ENCODE data around the gene NPR2. TPM values are rescaled to one million over a fixed set of nuclear protein-coding genes. Genes with fewer than 3 reads are reported as not detected.

Gene NPR2
- total and polyA plus RNA-seq, 2 donors (not counting 3 experiments of a cell fraction or from before 2014, with no cell fraction given), result 16.4 to 25.6 TPM

DNA sequence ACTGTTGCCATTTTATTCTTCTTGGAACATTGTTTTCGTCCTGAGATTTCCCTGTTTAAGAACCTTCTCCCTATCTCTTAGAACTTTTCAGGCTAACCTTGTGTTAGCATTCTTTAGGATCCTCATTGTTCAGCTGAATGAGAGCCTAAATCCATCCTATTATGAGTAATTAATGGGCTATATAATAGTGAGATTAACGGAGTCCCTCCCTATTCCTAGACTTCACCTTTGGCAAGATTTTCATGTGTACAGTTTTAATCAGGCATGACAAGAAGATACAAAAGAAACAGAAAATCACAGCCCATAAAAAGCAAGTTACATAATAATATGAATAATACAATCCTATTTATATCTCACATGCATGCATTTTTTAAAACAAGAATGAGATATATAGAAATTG is 28.2 kb upstream of the NPR2 start:
- intact Hi-C loops (cut with micrococcal nuclease), result no loop called here
- no peak overlapping the region for H3K9ac ChIP-seq (replicated peaks; ENCODE audit: extremely low read depth, insufficient read depth, low read length)
- DNase-seq (ENCODE audit: low read depth, low spot score), result no peak
- POLR2A ChIA-PET, result interaction anchor here (0.7 kb wide), 1 partner anchor 718 kb away, joined by 5 read pairs; no protein-coding TSS in a partner anchor
- no peaks in the 10 kb centered on the region for H3K27me3 ChIP-seq (ENCODE audit: control insufficient read depth in 2 of 2, insufficient read depth in 2 of 2, low read length in 2 of 2)
- TF ChIP-seq JUN (IDR thresholded peaks at IDR 0.05; ENCODE audit: borderline replicate concordance, insufficient read depth, insufficient read length, low read depth), result no peak
- no peak for TF ChIP-seq POLR2A (IDR thresholded peaks at IDR 0.05; ENCODE audit: low read depth, low read length)
- no peak for TF ChIP-seq EZH2 (IDR thresholded peaks at IDR 0.05; ENCODE audit: borderline replicate concordance, low read depth, low read length, severe bottlenecking)
- TF ChIP-seq, protein P1, sequence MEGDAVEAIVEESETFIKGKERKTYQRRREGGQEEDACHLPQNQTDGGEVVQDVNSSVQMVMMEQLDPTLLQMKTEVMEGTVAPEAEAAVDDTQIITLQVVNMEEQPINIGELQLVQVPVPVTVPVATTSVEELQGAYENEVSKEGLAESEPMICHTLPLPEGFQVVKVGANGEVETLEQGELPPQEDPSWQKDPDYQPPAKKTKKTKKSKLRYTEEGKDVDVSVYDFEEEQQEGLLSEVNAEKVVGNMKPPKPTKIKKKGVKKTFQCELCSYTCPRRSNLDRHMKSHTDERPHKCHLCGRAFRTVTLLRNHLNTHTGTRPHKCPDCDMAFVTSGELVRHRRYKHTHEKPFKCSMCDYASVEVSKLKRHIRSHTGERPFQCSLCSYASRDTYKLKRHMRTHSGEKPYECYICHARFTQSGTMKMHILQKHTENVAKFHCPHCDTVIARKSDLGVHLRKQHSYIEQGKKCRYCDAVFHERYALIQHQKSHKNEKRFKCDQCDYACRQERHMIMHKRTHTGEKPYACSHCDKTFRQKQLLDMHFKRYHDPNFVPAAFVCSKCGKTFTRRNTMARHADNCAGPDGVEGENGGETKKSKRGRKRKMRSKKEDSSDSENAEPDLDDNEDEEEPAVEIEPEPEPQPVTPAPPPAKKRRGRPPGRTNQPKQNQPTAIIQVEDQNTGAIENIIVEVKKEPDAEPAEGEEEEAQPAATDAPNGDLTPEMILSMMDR (IDR thresholded peaks at IDR 0.05; ENCODE audit: extremely low read depth in 1 of 2, insufficient read depth in 1 of 2, low read depth in 1 of 2, low read length in 2 of 2), result no peak
- TF ChIP-seq FOS (IDR thresholded peaks at IDR 0.05; ENCODE audit: borderline replicate concordance, insufficient read depth, low read length), result no peak
- no peak for TF ChIP-seq MYC (IDR thresholded peaks at IDR 0.05; ENCODE audit: low read depth, low read length)
- TF ChIP-seq POLR2AphosphoS5 (IDR thresholded peaks at IDR 0.05; ENCODE audit: insufficient read depth, low read depth, low read length), result no peak
- TF ChIP-seq, protein P2, sequence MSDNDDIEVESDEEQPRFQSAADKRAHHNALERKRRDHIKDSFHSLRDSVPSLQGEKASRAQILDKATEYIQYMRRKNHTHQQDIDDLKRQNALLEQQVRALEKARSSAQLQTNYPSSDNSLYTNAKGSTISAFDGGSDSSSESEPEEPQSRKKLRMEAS (IDR thresholded peaks at IDR 0.05; ENCODE audit: insufficient read depth, insufficient read length), result no peak
- TF ChIP-seq GATA2 (IDR thresholded peaks at IDR 0.05; ENCODE audit: insufficient read depth, insufficient read length, low read depth, low read length), result no peak
- no peaks in the 10 kb centered on the region for H3K9me1 ChIP-seq (replicated peaks; ENCODE audit: control insufficient read depth, extremely low read depth, insufficient read depth, low read length)
- FAIRE-seq, result no peak
- no TSS peak for BruUV-seq (replicated peaks)
- H3K79me2 ChIP-seq (ENCODE audit: control insufficient read depth, insufficient read depth, low read length), result no peaks in the 10 kb centered on the region
- H3K4me2 ChIP-seq (ENCODE audit: insufficient read depth, low read length), result no peak overlapping the region
- H3K4me3 ChIP-seq (replicated peaks in 1 of 3; ENCODE audit: insufficient read depth in 1 of 3, low read depth in 1 of 3, low read length in 3 of 3), result no peak overlapping the region
- H3K27ac ChIP-seq (ENCODE audit: insufficient read depth, low read depth, low read length), result no peak overlapping the region
- no peak overlapping the region for H2AFZ ChIP-seq (ENCODE audit: low read depth, low read length)
- no peaks in the 10 kb centered on the region for H4K20me1 ChIP-seq (replicated peaks; ENCODE audit: control insufficient read depth, extremely low read depth, insufficient read depth, low read length)
- H3K4me1 ChIP-seq (ENCODE audit: control insufficient read depth, extremely low read depth, insufficient read depth, low read length), result peaks cover 41% of the 10 kb centered on the region
- H3K36me3 ChIP-seq (ENCODE audit: control insufficient read depth in 2 of 2, extremely low read depth in 1 of 2, insufficient read depth in 2 of 2, low read length in 2 of 2), result no peaks in the 10 kb centered on the region
- CTCF ChIA-PET, result interaction anchor here (0.9 to 3.2 kb wide), 4 partner anchors 8 to 27 kb away, joined by 8 to 10 read pairs (median 10); no protein-coding TSS in a partner anchor
- H3K9me3 ChIP-seq (replicated peaks; ENCODE audit: control insufficient read depth, insufficient read depth, low read length), result no peaks in the 10 kb centered on the region
- dilution Hi-C loops (cut with MboI; ENCODE audit: extremely low pct_ligation_motif_present, low sequenced_read_pairs), result no loop called here
